Stomach (tissue), 9 donors: Measurements from ENCODE around the gene GASK1B. TPM values are rescaled to one million over a fixed set of nuclear protein-coding genes. Genes with fewer than 3 reads are reported as not detected.

Experiments
- DNase-seq, 2 donors: peaks; one replicate each; pipeline versions ENCODE4 v3.0.0 to v3.0.0-alpha.2; 2013 to 2019
- H3K27ac ChIP-seq, 5 donors: fragments of 200-600 bp in 4 of 5; sonication (generic) in 4 of 5; one replicate each; pipeline ENCODE4 v1.5.1; 2013 to 2019; ENCODE audit warnings: mild to moderate bottlenecking in 1 of 5, moderate library complexity in 1 of 5
- H3K27me3 ChIP-seq, 3 donors: fragments of 200-600 bp; sonication (generic); one replicate each; pipeline ENCODE4 v1.5.1; 2017 to 2019; ENCODE audit warnings: mixed run types in 1 of 3
- H3K36me3 ChIP-seq, 4 donors: fragments of 200-600 bp; sonication (generic); 1 replicate in 3 of 4; 2 replicates in 1 of 4; pipeline ENCODE4 v1.5.1; 2016 to 2019
- H3K4me1 ChIP-seq, 4 donors: fragments of 200-600 bp; sonication (generic); one replicate each; pipeline ENCODE4 v1.5.1; 2016 to 2019
- H3K4me3 ChIP-seq, 4 donors: fragments of 200-600 bp; sonication (generic) in 3 of 4; one replicate each; pipeline ENCODE4 v1.5.1; 2016 to 2019; ENCODE audit warnings: mild to moderate bottlenecking in 1 of 4
- H3K9me3 ChIP-seq, 4 donors: fragments of 200-600 bp; sonication (generic); one replicate each; pipeline ENCODE4 v1.5.1; 2016 to 2019
- EP300 ChIP-seq: sonication (generic); formaldehyde crosslinking; IDR thresholded peaks from one replicate; pipeline ENCODE4 v1.6.1; 2017; ENCODE audit warnings: antibody characterized with exemption
- POLR2A ChIP-seq, 4 donors: fragments of 450-650 bp; IDR thresholded peaks; one replicate each; pipeline ENCODE4 v1.6.1; 2016; ENCODE audit warnings: antibody characterized with exemption in 4 of 4, control low read depth in 2 of 4, mild to moderate bottlenecking in 1 of 4, moderate library complexity in 1 of 4
- POLR2AphosphoS5 ChIP-seq, 3 donors: sonication (generic); formaldehyde crosslinking; IDR thresholded peaks; one replicate each; pipeline ENCODE4 v1.6.1; 2016; ENCODE audit warnings: antibody characterized with exemption in 3 of 3
- WGBS, 5 donors: extraction: QIAGEN DNeasy Blood & Tissue Kit in 3 of 5; methylation state at CpG; one replicate each; pipeline versions ENCODE4 v1.1.5 to v1.1.7; 2013 to 2018; 5-methylcytosine and 5-hydroxymethylcytosine counted together
- intact Hi-C: fragments of 100-400 bp; cut with DNase I; formaldehyde crosslinking; loops from one replicate; pipeline ENCODE4 v1.15.1; 2023; ENCODE audit warnings: low total_unique reads
- polyA plus RNA-seq, 3 donors: library from polyadenylated mRNA; stranded (reverse); fragments of 200-250 nt; gene quantifications; one replicate each; pipeline ENCODE4 v1.2.3, GENCODE V29; 2013
- total RNA-seq, 5 donors: library from RNA; depleted of rRNA; stranded (reverse); fragments of >200 nt; gene quantifications; one replicate each; pipeline versions ENCODE4 v1.1.0 to v1.2.3, GENCODE V29; 2014 to 2016
- TF ChIP-seq, protein P1 (sequence below), 7 experiments: fragments of 450-650 bp in 4 of 7; fragments of 200-600 bp in 3 of 7; sonication (generic) in 3 of 7; IDR thresholded peaks; one replicate each; pipeline ENCODE4 v1.5.1; 2016 to 2019; ENCODE audit warnings: antibody characterized with exemption in 7 of 7, control low read depth in 2 of 7, mild to moderate bottlenecking in 1 of 7
- donor health status: healthy with polysubstance abuse.
- donor health status: Bipolar disorder and iron deficiency.
- donor health status: healthy.

GASK1B gene
- total and polyA plus RNA-seq, 8 donors = 2.4 to 128 (median 15.8) TPM

DNA sequence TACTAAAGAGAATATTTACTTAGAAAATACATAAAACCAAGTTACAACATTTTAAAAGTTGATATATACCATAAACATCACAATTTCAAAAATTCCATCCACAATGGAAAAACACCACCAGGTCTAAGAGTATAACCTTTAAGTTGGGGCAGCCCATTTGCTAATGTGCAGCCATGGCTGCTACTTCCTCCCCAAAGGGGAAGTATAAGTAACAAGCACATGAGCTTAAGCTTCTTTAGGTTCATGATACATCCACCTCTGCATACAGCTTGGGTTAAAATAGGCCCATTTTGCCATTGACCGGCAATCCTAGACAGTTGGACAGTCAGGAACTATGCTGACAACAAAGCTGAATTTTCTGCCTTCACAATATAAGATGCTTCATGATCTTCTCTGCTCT is 16.6 kb upstream of the GASK1B start:
- no peak for DNase-seq
- no peak overlapping the region for H3K4me3 ChIP-seq
- 93 to 100% (median 97%) methylated on average over 1 of the region's 1 CpG for WGBS, 5 donors
- intact Hi-C loops = no loop called here
- H3K4me1 ChIP-seq = peaks cover 0 to 3% (median 0%) of the 10 kb centered on the region in 4 donors
- H3K9me3 ChIP-seq = no peaks in the 10 kb centered on the region
- H3K27me3 ChIP-seq = no peaks in the 10 kb centered on the region
- H3K27ac ChIP-seq = no peak overlapping the region
- TF ChIP-seq EP300 (no peak), POLR2AphosphoS5 (IDR thresholded peaks at IDR 0.05) (no peak), POLR2A (IDR thresholded peaks at IDR 0.05) (no peak)
- TF ChIP-seq, protein P1, sequence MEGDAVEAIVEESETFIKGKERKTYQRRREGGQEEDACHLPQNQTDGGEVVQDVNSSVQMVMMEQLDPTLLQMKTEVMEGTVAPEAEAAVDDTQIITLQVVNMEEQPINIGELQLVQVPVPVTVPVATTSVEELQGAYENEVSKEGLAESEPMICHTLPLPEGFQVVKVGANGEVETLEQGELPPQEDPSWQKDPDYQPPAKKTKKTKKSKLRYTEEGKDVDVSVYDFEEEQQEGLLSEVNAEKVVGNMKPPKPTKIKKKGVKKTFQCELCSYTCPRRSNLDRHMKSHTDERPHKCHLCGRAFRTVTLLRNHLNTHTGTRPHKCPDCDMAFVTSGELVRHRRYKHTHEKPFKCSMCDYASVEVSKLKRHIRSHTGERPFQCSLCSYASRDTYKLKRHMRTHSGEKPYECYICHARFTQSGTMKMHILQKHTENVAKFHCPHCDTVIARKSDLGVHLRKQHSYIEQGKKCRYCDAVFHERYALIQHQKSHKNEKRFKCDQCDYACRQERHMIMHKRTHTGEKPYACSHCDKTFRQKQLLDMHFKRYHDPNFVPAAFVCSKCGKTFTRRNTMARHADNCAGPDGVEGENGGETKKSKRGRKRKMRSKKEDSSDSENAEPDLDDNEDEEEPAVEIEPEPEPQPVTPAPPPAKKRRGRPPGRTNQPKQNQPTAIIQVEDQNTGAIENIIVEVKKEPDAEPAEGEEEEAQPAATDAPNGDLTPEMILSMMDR (IDR thresholded peaks at IDR 0.05) = no peak
- no peaks in the 10 kb centered on the region for H3K36me3 ChIP-seq

DNA sequence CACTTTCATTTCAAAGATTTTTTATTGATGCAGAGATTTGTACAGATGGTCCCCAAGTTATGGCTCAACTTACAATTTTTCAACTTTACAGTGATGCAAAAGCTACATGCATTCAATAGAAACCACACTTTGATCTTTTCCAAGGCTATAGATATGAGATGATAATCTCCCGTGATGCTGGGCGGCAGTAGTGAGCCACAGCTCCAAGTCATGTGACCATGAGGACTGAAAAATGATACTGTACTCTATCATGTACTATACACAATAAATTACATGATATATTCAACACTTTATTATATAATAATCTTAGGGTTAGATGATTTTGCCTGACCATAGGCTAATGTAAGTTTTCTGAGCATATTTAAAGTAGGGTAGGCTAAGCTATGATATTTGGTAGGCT is 14.0 kb upstream of the GASK1B start:
- H3K36me3 ChIP-seq = no peaks in the 10 kb centered on the region
- H3K4me1 ChIP-seq = no peaks in the 10 kb centered on the region
- no peaks in the 10 kb centered on the region for H3K27me3 ChIP-seq
- intact Hi-C loops = no loop called here
- TF ChIP-seq POLR2AphosphoS5 (IDR thresholded peaks at IDR 0.05) (no peak), POLR2A (IDR thresholded peaks at IDR 0.05) (no peak), EP300 (no peak)
- TF ChIP-seq, protein P1 (IDR thresholded peaks at IDR 0.05) = no peak
- WGBS, 5 donors = 27 to 48% (median 31%) methylated on average over 2 of the region's 2 CpGs
- H3K4me3 ChIP-seq = no peak overlapping the region
- no peak for DNase-seq
- no peaks in the 10 kb centered on the region for H3K9me3 ChIP-seq
- H3K27ac ChIP-seq = no peak overlapping the region

DNA sequence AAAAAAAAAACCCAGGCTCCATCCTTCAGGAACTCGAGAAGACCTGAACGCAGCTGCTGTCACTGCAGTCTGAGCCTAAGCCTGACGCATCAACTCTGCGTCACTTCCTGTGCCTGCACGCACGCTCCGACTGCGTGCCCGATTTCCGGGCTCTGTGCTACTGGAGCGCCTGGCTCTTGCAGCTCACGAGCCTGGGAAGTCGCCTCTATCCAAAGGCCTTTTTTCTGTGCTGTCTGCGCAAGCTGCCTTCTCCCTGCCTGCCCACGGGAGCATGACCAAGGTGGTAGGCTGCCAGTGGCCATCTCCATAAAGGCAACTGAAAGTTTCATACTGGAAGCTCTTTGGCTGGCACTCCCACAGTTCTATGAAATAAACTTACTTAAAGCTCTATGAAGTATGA is 9.9 kb upstream of the GASK1B start:
- Histone ChIP-seq H3K27me3 (no peaks in the 10 kb centered on the region), H3K4me1 (no peaks in the 10 kb centered on the region), H3K9me3 (no peaks in the 10 kb centered on the region), H3K27ac (peak overlapping the region in 1 of 5 donors; percentile 8), H3K36me3 (no peaks in the 10 kb centered on the region), H3K4me3 (no peak overlapping the region)
- intact Hi-C loops = no loop called here
- TF ChIP-seq, protein P1 (IDR thresholded peaks at IDR 0.05) = no peak
- TF ChIP-seq EP300 = no peak
- no peak for TF ChIP-seq POLR2A (IDR thresholded peaks at IDR 0.05)
- no peak for TF ChIP-seq POLR2AphosphoS5 (IDR thresholded peaks at IDR 0.05)
- 90 to 94% (median 91%) methylated on average over 15 of the region's 15 CpGs for WGBS, 5 donors
- no peak for DNase-seq

DNA sequence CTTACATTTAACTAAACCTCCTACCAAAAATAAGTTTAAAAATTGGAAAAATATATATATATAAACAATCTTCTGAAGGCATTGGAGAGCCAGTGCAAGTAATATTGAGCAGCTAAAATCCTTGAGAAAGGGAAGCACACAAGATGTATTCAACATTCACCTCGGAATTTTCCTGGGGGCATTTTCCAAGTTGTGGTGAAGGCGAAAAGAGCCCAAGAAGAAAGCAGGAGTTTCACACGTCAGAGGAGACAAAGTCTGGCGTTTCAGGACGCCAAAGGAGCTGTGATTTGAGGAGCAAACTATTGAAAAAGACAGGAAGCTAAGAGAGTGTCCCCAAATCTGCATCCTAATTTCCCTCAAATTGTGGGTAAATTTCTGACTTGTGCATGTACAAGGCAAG is 9.1 kb upstream of the GASK1B start:
- Histone ChIP-seq H3K9me3 (no peaks in the 10 kb centered on the region), H3K27ac (no peak overlapping the region), H3K36me3 (no peaks in the 10 kb centered on the region), H3K27me3 (no peaks in the 10 kb centered on the region), H3K4me3 (no peak overlapping the region), H3K4me1 (peaks cover 0 to 1% (median under 1%) of the 10 kb centered on the region in 4 donors)
- WGBS, 5 donors = 67 to 83% (median 78%) methylated on average over 5 of the region's 5 CpGs
- TF ChIP-seq POLR2A (IDR thresholded peaks at IDR 0.05) (no peak), POLR2AphosphoS5 (IDR thresholded peaks at IDR 0.05) (no peak), EP300 (no peak)
- TF ChIP-seq, protein P1 (IDR thresholded peaks at IDR 0.05) = no peak
- intact Hi-C loops = no loop called here
- no peak for DNase-seq
